Activated naive CD8-positive, alpha-beta T cell treated with anti-CD3 and anti-CD28 coated beads, Interleukin-2, amount 50 U/mL, for 16 hours (primary cell): ENCODE results near the gene TRIM66.

Experiments
- DNase-seq: peaks from one replicate; pipeline ENCODE4 v3.0.0-alpha.2; 2020; ENCODE audit warnings: low read depth, low spot score

Gene TRIM66

GRCh38 chr11:8658321-8659057 lies 24.0 kb downstream of the TRIM66 start:
- no peak for DNase-seq

- DNase-seq = no peak
Measured at GRCh38 chr11:8656291-8656690, 26.2 kb downstream of the TRIM66 start.

DNA sequence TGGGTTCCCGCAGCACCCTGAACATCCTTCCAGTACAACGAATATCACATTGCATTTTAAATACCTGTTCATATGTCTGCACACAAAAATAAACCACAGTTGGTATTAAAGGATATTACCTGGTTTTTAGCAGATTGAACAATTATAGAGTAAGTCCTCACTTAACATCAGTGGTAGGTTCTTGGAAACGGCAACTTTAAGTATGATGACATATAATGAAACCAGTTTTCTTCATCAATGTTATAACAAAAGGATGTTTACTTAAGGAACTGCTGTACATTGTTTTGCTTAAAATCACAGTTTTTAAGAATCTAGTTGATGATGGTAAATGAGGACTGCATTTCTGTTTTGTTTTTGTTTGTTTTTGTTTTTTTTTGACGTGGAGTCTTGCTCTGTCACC lies 28.0 kb downstream of the TRIM66 start:
- DNase-seq = no peak

GRCh38 chr11:8652140-8652539 lies 30.3 kb downstream of the TRIM66 start:
- DNase-seq = no peak

GRCh38 chr11:8650401-8650990 lies 32.0 kb downstream of the TRIM66 start:
- no peak for DNase-seq

DNA sequence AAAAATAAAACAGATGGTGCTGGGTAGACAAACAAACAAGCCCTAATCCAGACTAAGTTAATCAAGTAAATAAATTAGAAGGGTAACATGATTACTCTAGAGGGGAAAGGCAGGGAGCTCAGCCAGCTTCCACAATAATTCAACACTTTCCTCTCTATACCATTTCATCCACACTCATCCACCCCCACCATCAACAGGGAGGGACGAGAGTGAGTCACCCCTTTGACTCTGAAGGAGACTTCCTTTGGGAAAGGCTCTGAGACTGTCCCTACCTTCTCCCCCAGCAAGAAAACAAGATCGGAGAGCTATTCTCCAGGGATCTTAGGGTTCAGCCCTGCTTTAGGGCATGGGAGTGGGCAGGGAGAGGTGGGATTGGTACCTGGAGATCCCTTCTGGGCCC lies 33.1 kb downstream of the TRIM66 start:
- no peak for DNase-seq

GRCh38 chr11:8646873-8647272 lies 35.6 kb downstream of the TRIM66 start:
- DNase-seq = no peak

DNA sequence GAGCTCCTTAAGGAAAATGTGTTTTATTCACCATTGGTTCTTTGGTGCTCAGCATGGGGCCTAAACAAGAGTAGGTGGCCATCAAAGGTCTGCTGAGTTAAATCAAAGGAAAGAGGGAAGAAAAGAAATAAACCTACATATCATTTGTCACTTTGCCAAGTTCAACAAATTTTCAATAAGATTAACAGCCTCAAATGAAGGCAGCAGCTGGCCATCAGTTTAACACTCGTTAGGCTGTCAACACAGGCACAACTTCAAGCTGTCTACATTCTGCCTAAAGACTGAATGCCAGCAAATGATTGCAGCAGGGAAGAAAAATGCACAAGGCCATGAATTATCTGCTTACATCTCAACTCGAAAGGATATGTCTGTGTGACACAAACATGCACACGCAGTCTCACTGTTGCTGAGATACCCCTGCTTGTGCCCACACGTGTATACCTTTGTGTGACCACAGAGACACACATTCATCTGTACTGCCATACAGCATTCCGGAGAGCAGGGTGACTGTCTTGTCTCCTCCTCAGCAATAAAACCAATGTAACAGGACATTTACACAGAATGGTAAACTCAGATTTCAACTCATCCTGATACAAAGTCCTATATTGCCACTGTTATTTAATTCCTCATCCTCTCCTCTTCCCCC lies 40.1 kb downstream of the TRIM66 start:
- no peak for DNase-seq

GRCh38 chr11:8641332-8641731 lies 41.1 kb downstream of the TRIM66 start:
- no peak for DNase-seq

DNA sequence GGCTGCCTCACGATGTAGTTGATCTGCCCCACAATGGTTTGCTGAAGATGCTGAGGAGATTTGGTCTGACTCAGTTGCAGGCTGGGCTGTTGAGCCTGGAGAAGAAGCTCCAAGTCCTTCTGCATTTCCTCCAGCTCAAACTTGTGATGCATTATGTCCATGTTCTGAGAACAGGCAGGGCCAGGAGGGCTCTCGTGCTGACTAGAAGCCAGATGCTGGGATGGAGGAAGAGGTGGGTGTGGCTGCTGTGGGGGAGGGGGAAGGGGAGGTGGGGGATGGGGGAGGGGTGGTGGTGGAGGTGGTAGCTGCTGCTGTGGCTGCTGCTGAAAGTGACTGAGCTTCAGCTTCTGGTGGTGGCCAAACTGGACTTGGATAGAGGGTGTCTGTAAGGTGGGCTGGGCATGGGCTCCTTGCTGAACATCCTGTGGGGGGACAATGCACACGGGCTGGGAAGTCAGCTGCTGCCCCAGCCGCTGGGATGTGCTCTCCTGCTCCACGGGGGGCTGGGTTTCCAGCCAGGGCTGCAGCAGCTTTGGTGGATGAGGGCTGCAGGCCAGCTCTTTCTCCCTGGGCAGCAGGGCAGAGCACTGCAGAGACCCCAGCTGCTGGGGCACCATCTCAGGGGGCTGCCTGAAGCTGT lies 42.1 kb downstream of the TRIM66 start:
- DNase-seq = no peak

- no peak for DNase-seq
Measured at GRCh38 chr11:8639655-8640054, 42.8 kb downstream of the TRIM66 start.

DNA sequence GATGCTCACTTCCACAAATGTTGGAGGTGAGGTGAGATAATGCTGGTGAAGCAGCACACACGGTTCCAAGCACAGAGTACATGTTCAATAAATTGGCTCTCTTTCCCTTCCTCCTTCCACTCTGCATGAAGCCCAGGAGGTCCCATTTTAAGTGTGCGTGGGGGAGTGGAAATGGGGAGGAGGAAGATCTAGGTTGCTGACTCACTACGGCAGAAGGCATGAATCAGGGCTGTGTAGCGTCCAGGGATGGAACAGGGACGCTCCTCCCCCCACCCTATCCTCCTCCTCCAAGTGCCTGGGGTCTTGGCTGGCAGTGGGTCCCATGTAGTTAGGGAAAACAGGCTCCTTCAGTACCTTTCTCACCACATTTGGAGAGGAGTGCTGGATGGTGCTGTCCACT lies 44.2 kb downstream of the TRIM66 start:
- no peak for DNase-seq

DNA sequence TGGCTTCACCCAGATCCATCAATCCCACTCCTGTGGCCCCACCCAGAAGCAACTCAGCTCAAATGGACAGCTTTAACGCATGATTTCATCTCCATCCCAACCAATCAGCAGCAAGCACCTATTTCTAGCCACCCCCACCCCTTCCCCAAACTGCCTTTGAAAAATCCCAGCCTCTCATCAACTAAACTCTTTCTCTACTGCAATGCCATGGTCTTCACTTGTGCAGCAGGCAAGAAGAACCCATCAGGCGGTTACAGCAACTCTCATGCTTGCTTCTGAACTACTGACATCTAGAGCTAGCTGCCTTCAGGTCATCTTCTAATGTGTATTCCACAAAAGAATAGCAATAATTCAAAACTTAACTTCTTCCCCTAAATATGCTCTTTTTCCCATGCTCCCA lies 46.3 kb downstream of the TRIM66 start:
- DNase-seq = no peak

DNA sequence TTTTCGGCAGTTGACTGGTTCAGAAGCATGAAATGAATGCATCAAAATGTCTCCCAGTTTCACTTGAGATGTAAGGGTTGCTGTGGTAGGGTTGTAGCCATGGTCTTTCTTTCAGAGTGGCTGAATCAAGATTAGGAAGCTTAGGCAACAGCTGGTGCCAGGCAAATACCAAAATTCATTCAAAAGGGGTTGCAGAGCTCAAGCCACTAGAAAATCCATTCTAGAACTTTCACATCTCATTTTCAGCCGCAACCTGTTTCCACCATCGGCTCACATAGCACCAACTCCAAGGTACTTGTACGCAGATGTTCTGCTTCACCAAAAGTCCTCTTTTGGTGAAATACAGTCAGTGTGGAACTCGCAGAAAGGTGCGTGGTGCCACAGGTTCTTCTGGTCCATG lies 48.0 kb downstream of the TRIM66 start:
- no peak for DNase-seq

DNA sequence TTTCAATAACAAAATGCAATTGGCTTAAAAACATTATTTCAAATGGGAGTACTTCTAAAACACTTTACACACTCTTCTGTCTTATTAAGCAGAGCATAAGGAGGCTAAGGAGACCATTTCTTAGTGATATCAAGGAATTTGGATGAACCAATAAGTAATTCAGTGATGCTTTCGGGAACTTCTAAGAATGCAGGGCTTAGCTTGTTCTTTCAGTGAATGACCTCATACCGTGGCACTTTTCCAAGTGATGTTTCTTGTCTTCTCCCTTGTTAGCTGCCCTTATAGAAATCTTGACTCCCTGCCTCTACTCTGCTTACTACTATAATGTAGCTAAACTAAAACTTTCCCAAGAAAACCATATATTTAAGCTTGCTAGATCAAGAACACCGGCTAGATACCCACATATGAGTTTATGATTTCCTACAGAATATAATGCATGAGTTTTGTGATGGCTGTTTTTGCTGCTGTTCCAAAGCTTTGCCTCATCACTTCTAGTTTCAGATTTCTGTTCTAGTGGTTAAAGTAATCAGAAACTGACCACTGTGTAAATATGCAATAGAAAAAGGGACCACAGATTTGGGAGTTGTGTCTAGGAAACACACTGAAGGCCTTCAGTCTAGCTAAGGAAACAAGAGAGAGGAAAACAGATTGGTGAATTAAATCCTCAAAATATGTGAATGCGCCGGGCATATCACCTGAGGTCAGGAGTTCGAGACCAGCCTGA lies 50.9 kb downstream of the TRIM66 start:
- no peak for DNase-seq

GRCh38 chr11:8624698-8625097 lies 57.8 kb downstream of the TRIM66 start:
- no peak for DNase-seq

GRCh38 chr11:8621147-8621546 lies 61.3 kb downstream of the TRIM66 start:
- no peak for DNase-seq

DNA sequence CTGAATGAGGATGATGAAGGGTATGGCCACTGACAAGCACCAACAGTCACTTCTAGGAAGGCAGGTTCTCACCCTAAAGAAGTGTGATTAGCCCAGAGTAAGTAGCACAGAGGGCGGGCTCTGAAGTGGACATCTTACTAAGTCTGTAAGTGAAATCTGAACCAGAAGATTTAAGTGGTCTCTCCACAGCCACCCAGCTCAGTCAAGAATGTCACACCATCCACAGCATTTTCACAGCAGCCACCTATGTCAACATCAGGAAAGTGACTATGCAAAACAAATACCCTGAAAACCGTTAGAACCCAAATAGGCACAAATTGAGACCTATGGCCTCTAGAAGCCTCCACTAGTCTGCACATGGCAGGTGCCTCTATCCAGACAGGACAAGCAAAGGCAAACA lies 65.4 kb downstream of the TRIM66 start:
- DNase-seq = no peak

DNA sequence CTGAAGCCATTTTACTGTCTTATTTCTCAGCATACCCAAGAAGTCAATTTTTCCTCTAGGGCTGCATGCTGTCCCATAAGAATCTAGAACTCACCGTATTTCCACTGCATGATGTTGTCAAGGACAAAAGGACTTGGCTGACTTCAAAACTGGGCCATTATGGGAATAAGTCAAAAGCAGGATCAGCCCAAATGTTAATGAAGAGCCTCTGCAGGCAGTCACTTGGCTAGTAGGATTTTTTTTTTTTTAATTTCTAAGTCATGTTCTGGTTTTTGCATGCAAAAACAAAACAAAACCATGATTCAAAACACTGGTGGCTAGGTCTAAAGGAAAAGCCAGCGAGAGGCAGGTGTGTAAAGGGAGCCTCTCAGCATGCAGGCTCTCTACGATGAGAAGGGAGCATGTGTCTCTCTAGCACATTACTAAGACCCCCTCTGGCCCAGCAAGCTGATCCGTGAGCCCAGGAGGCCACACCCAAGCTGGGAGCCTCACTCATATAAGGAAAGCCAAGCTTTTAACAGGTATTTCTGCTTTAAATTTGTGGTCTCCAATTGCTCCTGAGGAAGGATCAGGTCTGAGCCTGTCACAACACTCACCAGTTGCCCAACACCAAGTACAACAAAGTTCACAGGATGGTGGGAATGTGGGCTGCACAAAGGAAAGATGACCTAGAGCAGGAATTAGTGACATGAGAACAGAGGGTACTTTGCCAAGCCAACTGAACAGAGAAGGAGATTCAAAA lies 67.0 kb downstream of the TRIM66 start:
- no peak for DNase-seq

GRCh38 chr11:8614497-8614896 lies 68.0 kb downstream of the TRIM66 start:
- no peak for DNase-seq

DNA sequence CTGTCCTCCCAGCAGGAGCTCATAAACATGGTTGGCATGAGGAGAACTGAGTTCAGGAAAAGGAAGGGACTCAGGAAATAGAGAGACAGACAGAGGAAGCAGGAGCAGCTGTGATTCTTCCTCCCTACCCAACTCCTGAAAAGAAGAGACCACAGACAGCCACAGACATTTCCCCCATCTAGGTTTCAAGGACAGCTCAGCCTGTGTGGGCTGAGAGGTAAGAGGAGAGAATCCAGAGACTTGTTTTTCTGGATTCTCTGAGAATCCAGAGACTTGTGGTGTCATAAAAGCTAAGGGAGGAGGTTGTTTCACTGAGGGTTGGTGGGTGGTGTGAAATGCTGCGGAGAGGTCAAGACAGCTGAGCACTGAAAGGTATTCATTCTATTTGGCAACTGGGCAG lies 69.4 kb downstream of the TRIM66 start:
- DNase-seq = no peak
